HL-60/S4 treated with phorbol 12-myristate 13-acetate at 8.2 ng/mL for 4 days and 3 days (cell line): ENCODE measurements around the gene CNTN5.
"Not testable (repeated sequence)": the region's sequence is repeated elsewhere in the genome, so short reads cannot be mapped to it uniquely, and the experiment has no call there.

ENCODE experiments used
- in situ Hi-C: fragments of 300-500 bp; cut with MboI; formaldehyde crosslinking; loops from 2 replicates; pipeline ENCODE4 v1.15.0; 2022; ENCODE audit warnings: low sequenced_read_pairs

CNTN5 gene

DNA sequence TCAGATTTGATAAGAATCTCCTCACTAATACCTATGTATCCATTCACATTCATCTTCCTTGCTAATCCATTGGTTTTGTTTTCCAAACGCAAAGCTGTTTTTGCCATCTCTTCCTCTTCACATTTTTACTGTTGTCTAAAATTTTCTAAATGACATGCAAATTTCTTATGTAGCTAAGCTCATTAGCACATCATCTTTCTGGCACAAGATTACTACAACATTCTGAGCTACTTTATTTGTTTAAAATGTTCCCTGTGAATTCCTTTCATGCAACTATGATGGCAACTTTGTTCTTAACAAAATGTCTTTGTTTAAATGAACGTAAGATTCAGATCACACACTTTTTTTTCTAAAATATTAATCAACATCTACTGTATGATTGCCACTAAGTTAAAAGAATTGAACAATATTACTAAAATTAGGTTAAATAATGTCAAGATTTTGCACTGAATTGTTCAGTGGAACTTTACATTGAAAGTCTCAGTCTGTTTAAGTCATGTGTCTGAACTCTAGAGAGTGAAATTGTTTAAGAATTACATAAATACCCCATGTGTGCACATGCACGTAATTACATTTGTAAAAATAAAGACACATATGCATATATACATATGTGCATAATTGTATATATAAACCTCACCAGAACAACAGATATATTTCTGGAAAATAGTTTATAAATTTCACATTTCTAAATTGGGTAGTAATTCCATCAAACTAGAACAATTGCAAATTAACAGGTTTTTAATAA lies 688.4 kb downstream of the CNTN5 start:
- in situ Hi-C loops: no loop called here

DNA sequence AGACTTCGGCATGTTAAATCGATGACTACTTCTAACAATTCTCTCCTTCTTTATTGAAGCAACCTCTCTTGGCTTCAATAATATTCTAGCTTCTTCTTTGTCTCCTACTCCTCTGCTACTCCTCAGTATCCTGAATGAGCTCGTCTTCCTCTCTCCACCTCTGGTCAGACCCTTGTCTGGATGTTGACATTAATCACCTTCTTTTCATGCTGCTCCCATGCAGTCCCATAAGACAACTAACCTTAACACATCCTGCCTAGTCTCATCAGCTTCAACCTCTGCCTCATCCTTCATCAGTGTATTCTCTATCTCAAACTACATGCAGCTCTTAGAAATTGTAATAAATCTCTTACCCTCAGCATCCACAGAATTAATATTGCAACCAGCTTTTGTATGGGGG lies 695.6 kb downstream of the CNTN5 start:
- in situ Hi-C loops: no loop called here

- in situ Hi-C loops: no loop called here
Measured at GRCh38 chr11:99718291-99718690, 697.5 kb downstream of the CNTN5 start.

DNA sequence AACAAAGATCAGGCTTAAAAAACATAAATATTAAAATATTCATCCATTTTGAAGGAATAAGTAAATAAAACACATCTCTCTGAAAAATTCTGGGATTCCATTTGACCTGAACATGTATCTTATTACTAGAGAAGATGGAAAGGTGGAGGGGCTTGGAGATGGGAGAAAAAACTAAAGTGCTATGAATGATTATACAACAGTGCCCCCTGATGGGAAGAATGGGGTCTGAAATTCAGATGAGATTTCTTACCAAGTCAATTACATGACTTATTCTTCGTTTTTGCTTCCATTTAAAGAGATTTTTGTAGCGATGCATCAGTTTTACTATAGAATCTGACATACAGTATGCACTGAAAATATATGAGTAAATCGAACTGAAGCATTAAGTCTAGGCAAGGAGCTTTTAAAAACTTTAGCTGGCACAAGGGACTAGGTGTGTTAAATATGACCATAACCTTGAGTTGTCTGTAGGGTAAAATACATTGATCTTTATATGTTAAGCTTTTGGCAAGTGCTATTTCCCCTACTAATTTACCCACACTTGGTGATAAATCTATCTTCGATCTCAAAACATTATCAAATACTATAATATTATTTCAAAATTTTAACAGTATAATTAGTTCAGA lies 718.8 kb downstream of the CNTN5 start:
- in situ Hi-C loops: no loop called here

DNA sequence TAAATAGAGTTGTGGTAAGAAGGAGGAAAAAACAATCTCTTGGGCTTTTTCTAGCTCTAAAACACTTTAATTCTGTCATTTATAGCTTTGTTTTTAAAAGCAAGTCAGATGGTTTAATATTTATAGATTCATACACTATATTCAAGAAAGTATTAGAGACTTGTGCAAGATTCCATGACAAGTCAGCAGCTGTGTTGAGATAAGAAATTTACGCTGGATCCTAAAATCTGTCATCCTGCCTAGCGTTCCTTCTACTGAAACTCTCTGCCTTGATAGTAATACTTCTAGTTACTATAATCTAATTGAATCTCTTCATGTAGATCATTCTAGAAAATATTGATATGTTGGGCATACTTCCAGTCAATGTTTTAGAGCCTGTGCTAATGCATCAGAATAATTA lies 721.8 kb downstream of the CNTN5 start:
- in situ Hi-C loops: no loop called here

DNA sequence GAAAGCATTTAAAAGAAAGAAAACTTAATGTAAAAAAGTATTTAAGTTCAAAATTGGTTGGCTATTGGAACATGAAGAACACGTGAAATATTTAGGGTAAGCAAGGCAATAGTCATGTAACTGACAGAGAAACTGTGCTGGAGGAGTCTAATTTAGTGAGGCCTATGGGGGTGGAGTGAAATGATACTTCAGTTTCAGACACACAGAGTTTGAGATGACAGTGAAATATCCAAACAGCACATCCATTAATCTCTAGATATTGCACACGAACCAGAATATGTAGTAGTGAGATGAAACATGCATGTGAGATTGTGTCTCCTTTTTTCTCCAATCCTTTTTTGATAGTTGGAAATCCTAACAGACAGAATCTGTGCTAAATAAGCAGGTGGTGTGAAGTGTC lies 739.0 kb downstream of the CNTN5 start:
- in situ Hi-C loops: no loop called here

DNA sequence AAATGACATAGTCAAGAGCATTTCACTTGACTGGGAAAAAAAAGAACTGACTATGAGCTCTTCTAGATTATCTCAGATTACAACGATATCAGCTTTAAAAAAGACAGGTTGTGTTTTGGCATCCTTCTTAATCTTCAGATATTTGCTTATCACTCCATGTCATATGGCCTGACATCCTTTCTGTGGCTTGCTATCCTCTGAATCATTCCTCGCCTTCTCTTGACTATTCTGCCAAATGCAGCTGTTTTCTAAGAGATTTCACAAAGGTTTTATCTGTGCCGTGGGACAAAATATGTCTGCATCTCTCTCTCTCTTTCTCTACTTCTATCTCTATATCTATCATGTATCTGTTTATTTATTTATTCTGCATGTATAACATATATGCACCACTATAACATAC lies 746.1 kb downstream of the CNTN5 start:
- in situ Hi-C loops: no loop called here

DNA sequence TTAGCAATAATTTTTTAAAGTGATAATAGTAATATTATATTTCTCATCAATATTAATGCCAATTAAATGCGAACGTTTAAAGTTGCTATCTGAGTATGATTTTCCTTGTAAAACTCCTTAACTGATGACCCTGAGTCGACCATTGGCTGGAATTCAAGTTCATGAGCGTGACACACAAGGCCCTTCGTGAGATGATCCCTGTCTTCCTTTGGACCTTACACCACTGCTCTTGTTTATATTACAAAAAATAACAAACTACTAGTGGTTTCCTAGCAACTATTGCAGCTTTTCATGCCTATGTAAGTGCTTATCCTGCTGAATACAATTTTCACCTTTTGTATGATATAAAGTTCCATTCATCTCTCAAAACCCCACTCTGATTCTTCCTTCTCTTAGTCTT lies 752.9 kb downstream of the CNTN5 start:
- in situ Hi-C loops: no loop called here

DNA sequence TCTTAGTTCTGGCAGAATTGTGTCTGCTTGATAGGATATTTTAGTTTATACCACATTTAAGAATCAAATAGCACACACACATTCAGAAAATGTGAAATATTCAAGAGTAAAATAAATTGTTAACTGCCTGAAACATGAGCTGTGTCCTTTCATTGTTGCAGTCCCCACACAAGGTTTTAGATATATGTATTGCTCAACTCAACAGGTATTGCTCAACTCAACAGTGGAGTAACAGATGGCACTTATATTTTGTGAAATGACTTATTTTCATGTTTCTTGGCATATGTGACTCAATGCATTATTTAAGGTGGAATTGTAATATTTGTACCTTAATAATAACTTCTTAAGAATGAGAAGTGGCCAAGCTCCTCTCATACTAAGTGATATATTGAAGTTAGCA lies 760.3 kb downstream of the CNTN5 start:
- in situ Hi-C loops: no loop called here

DNA sequence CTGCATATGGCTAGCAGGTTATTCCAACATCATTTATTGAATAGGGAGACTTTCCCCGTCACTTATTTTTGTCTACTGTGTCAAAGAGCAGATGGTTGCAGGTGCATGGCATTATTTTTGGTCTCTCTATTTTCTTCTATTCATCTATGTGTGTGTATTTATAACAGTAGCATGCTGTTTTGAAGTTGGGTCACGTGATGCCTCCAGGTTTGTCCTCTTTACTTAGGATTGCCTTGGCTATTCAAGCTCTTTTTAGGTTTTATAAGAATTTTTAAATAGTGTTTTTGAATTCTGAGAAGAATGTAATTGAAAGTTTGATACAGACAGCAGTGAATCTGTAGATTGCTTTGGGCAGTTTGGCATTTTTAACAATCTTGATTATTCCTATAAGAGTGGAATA lies 770.6 kb downstream of the CNTN5 start:
- in situ Hi-C loops: no loop called here

- in situ Hi-C loops: no loop called here
Measured at GRCh38 chr11:99795999-99796398, 775.2 kb downstream of the CNTN5 start.

DNA sequence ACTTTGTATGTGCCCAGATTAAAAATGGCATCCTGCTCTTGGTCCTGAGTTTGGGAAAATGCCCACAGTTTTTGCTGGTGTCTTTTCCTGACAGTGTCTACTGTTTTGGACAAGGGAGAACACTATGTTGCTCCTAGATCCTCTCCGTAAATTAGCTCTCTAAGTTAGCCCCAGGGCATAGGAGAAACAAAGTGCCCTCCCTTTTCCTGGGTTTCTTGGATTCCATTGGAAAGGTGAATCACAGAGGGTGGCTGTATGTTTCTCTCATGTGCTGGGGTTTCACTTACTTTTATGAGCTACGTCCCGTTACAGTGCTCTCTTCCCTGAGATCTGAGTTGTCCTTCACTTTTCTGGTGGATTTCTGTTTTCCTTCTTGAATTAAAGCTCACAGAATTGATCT lies 782.8 kb downstream of the CNTN5 start:
- in situ Hi-C loops: no loop called here

DNA sequence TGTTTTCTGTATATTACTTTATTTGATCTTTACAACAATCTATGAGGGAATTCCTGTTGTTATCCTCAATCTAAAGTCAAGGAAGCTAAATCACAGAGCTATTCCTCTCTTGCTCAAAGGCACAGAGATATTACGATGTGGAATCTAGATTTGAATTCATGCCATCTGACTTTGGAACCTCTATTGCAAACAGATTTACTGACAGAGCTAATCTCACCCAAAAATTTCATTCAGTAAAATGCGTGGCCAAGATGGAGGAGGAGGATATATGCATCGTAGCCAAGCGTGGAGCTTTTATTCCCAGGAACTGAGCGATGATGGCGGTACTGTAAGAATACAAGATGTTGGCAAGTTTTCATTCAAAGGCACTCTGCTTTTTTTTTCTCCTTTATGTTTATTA lies 791.8 kb downstream of the CNTN5 start:
- in situ Hi-C loops: no loop called here

- in situ Hi-C loops: no loop called here
Measured at GRCh38 chr11:99814021-99814420, 793.3 kb downstream of the CNTN5 start.

- in situ Hi-C loops: no loop called here
Measured at GRCh38 chr11:99814738-99815137, 794.0 kb downstream of the CNTN5 start.

DNA sequence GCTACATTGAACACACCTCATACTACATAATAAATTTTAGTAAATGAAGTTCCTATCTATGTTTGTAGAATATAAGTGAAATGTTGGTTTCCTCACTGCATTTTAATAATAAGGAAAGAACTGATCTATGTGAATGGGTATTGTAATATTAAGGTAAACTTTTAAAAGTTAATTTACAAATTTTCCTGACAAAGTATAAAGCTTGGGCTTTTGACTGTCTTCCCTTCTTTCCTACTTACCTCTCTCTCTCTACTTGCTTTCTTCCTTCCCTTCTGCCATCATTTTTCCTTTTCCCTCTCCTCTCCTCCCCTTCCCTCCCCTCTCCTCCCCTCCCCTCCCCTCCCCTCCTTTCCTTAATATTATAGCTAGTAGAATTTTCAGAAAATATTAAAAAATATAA lies 798.2 kb downstream of the CNTN5 start:
- in situ Hi-C loops: no loop called here

DNA sequence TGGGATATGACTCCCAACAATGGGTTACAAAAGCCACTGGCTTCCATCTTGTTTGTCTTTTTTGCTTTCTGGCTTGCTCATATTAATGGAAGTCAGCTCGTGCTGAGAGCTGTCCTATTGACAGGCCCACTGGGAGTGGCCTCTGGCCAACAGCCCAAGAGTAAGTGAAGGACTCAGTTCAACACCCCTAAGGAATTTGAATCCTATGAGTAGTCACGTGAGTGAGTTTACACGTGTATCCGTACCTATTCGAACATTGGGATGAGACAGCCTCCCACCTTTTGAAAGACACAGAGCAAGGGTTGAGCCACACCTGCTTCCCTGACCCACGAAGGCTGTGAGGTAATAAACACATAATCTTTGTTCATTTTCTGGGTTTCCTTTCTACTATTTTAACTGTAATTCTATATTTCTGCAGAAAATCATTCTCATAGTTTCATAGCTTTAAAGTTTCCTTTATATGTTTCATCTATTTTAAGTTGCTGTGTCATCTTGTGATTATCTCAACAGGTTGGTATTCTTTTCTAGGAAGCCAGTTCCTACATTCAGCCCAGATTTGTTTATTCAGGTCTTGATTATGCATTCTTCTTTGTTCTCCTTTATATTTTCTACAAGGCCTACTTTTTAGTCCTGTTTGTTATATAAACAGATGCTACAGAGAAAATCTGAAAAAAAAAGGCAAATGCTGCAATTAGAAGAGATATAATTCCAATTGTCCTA lies 802.3 kb downstream of the CNTN5 start:
- in situ Hi-C loops: no loop called here

DNA sequence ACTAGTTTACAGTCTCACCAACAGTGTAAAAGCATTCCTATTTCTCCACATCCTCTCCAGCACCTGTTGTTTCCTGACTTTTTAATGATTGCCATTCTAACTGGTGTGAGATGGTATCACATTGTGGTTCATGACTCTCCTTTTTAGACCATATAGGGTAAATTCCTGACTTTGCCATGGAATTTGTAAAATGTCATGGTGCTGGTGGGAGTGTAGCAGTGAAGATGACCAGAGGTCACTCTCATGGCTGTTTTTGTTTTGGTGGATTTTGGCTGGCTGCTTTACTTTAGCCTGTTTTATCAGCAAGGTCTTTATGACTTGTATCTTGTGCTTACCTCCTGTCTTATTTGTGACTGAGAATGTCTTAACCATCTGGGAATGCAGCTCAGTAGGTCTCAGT lies 816.0 kb downstream of the CNTN5 start:
- in situ Hi-C loops: not testable (repeated sequence)

DNA sequence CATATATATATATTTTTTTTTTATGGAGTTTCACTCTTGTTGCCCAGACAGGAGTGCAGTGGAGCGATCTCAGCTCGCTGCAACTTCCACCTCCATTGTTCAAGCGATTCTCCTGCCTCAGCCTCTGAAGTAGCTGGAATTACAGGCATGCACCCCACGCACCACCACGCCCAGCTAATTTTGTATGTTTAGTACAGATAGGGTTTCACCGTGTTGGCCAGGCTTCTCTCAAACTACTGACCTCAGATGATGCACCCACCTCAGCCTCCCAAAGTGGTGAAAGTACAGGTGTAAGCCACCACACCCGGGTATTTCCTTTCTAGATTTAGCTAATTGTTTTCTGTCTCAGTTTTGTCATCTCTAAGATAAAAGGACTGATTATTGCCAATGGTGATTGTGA lies 821.1 kb downstream of the CNTN5 start:
- in situ Hi-C loops: no loop called here

GRCh38 chr11:99865951-99866350 lies 845.2 kb downstream of the CNTN5 start:
- in situ Hi-C loops: no loop called here

GRCh38 chr11:99881610-99882009 lies 860.9 kb downstream of the CNTN5 start:
- in situ Hi-C loops: no loop called here

GRCh38 chr11:99884750-99885149 lies 864.0 kb downstream of the CNTN5 start:
- in situ Hi-C loops: no loop called here
